ENCODE measurements around the gene S100A6.
"Not testable (repeated sequence)": the region's sequence is repeated elsewhere in the genome, so short reads cannot be mapped to it uniquely, and the experiment has no call there.

Gene S100A6

GRCh38 chr1:153535242-153536011, at the start of gene S100A6:
Gene S100A6 (minus strand): TSS chr1:153535991. CDS start chr1:153535339, 652 bp downstream.
- peak within 1 kb of the TSS; percentile 38; the same call in 1 of the 2 replicates for H3K4me3 ChIP-seq (ENCODE audit: low read length)
- TF ChIP-seq ZNF274 (IDR thresholded peaks at IDR 0.05; ENCODE audit: low read depth, low read length), result no peak

GRCh38 chr1:153585006-153585405, 49.2 kb upstream of the S100A6 start:
- H3K4me3 ChIP-seq (ENCODE audit: low read length), result no peak overlapping the region
- no peak for TF ChIP-seq ZNF274 (IDR thresholded peaks at IDR 0.05; ENCODE audit: low read depth, low read length)

GRCh38 chr1:153583976-153584375, 48.2 kb upstream of the S100A6 start:
- TF ChIP-seq ZNF274 (IDR thresholded peaks at IDR 0.05; ENCODE audit: low read depth, low read length), result no peak
- no peak overlapping the region for H3K4me3 ChIP-seq (ENCODE audit: low read length)

GRCh38 chr1:153583514-153583913, 47.7 kb upstream of the S100A6 start:
- not testable (repeated sequence) for H3K4me3 ChIP-seq (ENCODE audit: low read length)

GRCh38 chr1:153582836-153583235, 47.0 kb upstream of the S100A6 start:
- H3K4me3 ChIP-seq (ENCODE audit: low read length), result not testable (repeated sequence)

- H3K4me3 ChIP-seq (ENCODE audit: low read length), result no peak overlapping the region
- TF ChIP-seq ZNF274 (IDR thresholded peaks at IDR 0.05; ENCODE audit: low read depth, low read length), result no peak
Measured at GRCh38 chr1:153578936-153579335, 43.1 kb upstream of the S100A6 start.

GRCh38 chr1:153578490-153578889, 42.7 kb upstream of the S100A6 start:
- no peak for TF ChIP-seq ZNF274 (IDR thresholded peaks at IDR 0.05; ENCODE audit: low read depth, low read length)
- H3K4me3 ChIP-seq (ENCODE audit: low read length), result no peak overlapping the region

- no peak overlapping the region for H3K4me3 ChIP-seq (ENCODE audit: low read length)
Measured at GRCh38 chr1:153577624-153578051, 41.8 kb upstream of the S100A6 start.

GRCh38 chr1:153577138-153577537, 41.3 kb upstream of the S100A6 start:
- no peak overlapping the region for H3K4me3 ChIP-seq (ENCODE audit: low read length)
- TF ChIP-seq ZNF274 (IDR thresholded peaks at IDR 0.05; ENCODE audit: low read depth, low read length), result no peak

More at GRCh38 chr1:153577624-153578051, 41.8 kb upstream of the S100A6 start:
- TF ChIP-seq ZNF274 (IDR thresholded peaks at IDR 0.05; ENCODE audit: low read depth, low read length), result no peak

GRCh38 chr1:153575497-153575896, 39.7 kb upstream of the S100A6 start:
- not testable (repeated sequence) for H3K4me3 ChIP-seq (ENCODE audit: low read length)

- not testable (repeated sequence) for H3K4me3 ChIP-seq (ENCODE audit: low read length)
Measured at GRCh38 chr1:153575081-153575491, 39.3 kb upstream of the S100A6 start.

GRCh38 chr1:153573351-153573750, 37.6 kb upstream of the S100A6 start:
- no peak for TF ChIP-seq ZNF274 (IDR thresholded peaks at IDR 0.05; ENCODE audit: low read depth, low read length)
- H3K4me3 ChIP-seq (ENCODE audit: low read length), result no peak overlapping the region

GRCh38 chr1:153572569-153573015, 36.8 kb upstream of the S100A6 start:
- H3K4me3 ChIP-seq (ENCODE audit: low read length), result no peak overlapping the region
- no peak for TF ChIP-seq ZNF274 (IDR thresholded peaks at IDR 0.05; ENCODE audit: low read depth, low read length)

- no peak for TF ChIP-seq ZNF274 (IDR thresholded peaks at IDR 0.05; ENCODE audit: low read depth, low read length)
Measured at GRCh38 chr1:153571706-153572105, 35.9 kb upstream of the S100A6 start.

GRCh38 chr1:153570874-153571273, 35.1 kb upstream of the S100A6 start:
- TF ChIP-seq ZNF274 (IDR thresholded peaks at IDR 0.05; ENCODE audit: low read depth, low read length), result no peak
- H3K4me3 ChIP-seq (ENCODE audit: low read length), result no peak overlapping the region

More at GRCh38 chr1:153571706-153572105, 35.9 kb upstream of the S100A6 start:
- no peak overlapping the region for H3K4me3 ChIP-seq (ENCODE audit: low read length)

GRCh38 chr1:153569465-153569864, 33.7 kb upstream of the S100A6 start:
- no peak overlapping the region for H3K4me3 ChIP-seq (ENCODE audit: low read length)
- TF ChIP-seq ZNF274 (IDR thresholded peaks at IDR 0.05; ENCODE audit: low read depth, low read length), result no peak

Measured in GM08714 (cell line).